Activated T-cell treated with anti-CD3 and anti-CD28 coated beads, Interleukin-2, amount 50 U/mL, for 48 hours (primary cell): ENCODE data around the gene OR51S1.
"Not testable (repeated sequence)": the region's sequence is repeated elsewhere in the genome, so short reads cannot be mapped to it uniquely, and the experiment has no call there.

ENCODE experiments used
- DNase-seq, 2 experiments: peaks; one replicate each; pipeline ENCODE4 v3.0.0-alpha.2; 2020

Gene OR51S1

GRCh38 chr11:4801316-4801715 lies 47.7 kb downstream of the OR51S1 start:
- not testable (repeated sequence) for DNase-seq

GRCh38 chr11:4798427-4799183 lies 50.4 kb downstream of the OR51S1 start:
- no peak for DNase-seq
